Stimulated activated memory B cell treated with anti-CD40 and anti-IgM and Interleukin-4, amounts not matched to agents 10 μg/mL and 1 μg/mL and 100 μg/mL, for 72 hours (primary cell): Measurements from ENCODE around the gene ZNF750.

Experiments
- ATAC-seq: fragments of 150-1000 bp; cut with Tn5 transposase; 2 replicates; pipeline ENCODE4 v1.10.0; 2021
- H3K27ac Mint-ChIP-seq: one replicate; pipeline ENCODE4 v1.8.0; 2022; ENCODE audit warnings: mild to moderate bottlenecking, mixed read lengths
- H3K27me3 Mint-ChIP-seq: one replicate; pipeline ENCODE4 v1.8.0; 2022; ENCODE audit warnings: mixed read lengths
- H3K36me3 Mint-ChIP-seq: one replicate; pipeline ENCODE4 v1.8.0; 2022; ENCODE audit warnings: mixed read lengths
- H3K4me1 Mint-ChIP-seq: one replicate; pipeline ENCODE4 v1.8.0; 2022; ENCODE audit warnings: mixed read lengths
- H3K4me3 Mint-ChIP-seq: one replicate; pipeline ENCODE4 v1.8.0; 2022; ENCODE audit warnings: mild to moderate bottlenecking, moderate library complexity, mixed read lengths
- H3K9me3 Mint-ChIP-seq: one replicate; pipeline ENCODE4 v1.8.0; 2022; ENCODE audit warnings: mixed read lengths

The ZNF750 gene

GRCh38 chr17:82820278-82821251 lies 19.3 kb downstream of the ZNF750 start:
- Mint-ChIP-seq H3K27ac (peak overlapping the region; percentile 31), H3K36me3 (peaks cover 58% of the 10 kb centered on the region), H3K27me3 (no peaks in the 10 kb centered on the region), H3K4me1 (peaks cover 24% of the 10 kb centered on the region), H3K9me3 (peaks cover 5% of the 10 kb centered on the region), H3K4me3 (no peak overlapping the region)
- no peak for ATAC-seq

GRCh38 chr17:82817947-82818346 lies 21.9 kb downstream of the ZNF750 start:
- Mint-ChIP-seq H3K27me3 (no peaks in the 10 kb centered on the region), H3K9me3 (peaks cover 5% of the 10 kb centered on the region), H3K4me3 (no peak overlapping the region), H3K36me3 (peaks cover 75% of the 10 kb centered on the region), H3K4me1 (peaks cover 24% of the 10 kb centered on the region), H3K27ac (peak overlapping the region; percentile 81)
- ATAC-seq, result peak; percentile 54

GRCh38 chr17:82816358-82816757 lies 23.5 kb downstream of the ZNF750 start:
- no peak for ATAC-seq
- H3K9me3 Mint-ChIP-seq, result peaks cover 5% of the 10 kb centered on the region
- no peak overlapping the region for H3K27ac Mint-ChIP-seq
- H3K27me3 Mint-ChIP-seq, result no peaks in the 10 kb centered on the region
- H3K4me1 Mint-ChIP-seq, result peaks cover 19% of the 10 kb centered on the region
- H3K36me3 Mint-ChIP-seq, result peaks cover 73% of the 10 kb centered on the region
- H3K4me3 Mint-ChIP-seq, result no peak overlapping the region

GRCh38 chr17:82815790-82816305 lies 24.0 kb downstream of the ZNF750 start:
- Mint-ChIP-seq H3K36me3 (peaks cover 73% of the 10 kb centered on the region), H3K27me3 (no peaks in the 10 kb centered on the region)

GRCh38 chr17:82815354-82815753 lies 24.5 kb downstream of the ZNF750 start:
- Mint-ChIP-seq H3K27me3 (no peaks in the 10 kb centered on the region), H3K36me3 (peaks cover 73% of the 10 kb centered on the region), H3K9me3 (peaks cover 2% of the 10 kb centered on the region), H3K4me1 (peaks cover 19% of the 10 kb centered on the region), H3K4me3 (no peak overlapping the region), H3K27ac (no peak overlapping the region)
- no peak for ATAC-seq

More at GRCh38 chr17:82815790-82816305, 24.0 kb downstream of the ZNF750 start:
- H3K9me3 Mint-ChIP-seq, result peaks cover 5% of the 10 kb centered on the region
- ATAC-seq, result no peak
- peaks cover 19% of the 10 kb centered on the region for H3K4me1 Mint-ChIP-seq
- no peak overlapping the region for H3K27ac Mint-ChIP-seq
- no peak overlapping the region for H3K4me3 Mint-ChIP-seq

GRCh38 chr17:82814834-82815233 lies 25.0 kb downstream of the ZNF750 start:
- Mint-ChIP-seq H3K4me3 (no peak overlapping the region), H3K9me3 (no peaks in the 10 kb centered on the region), H3K4me1 (peaks cover 19% of the 10 kb centered on the region), H3K27ac (peak overlapping the region; percentile 10), H3K27me3 (no peaks in the 10 kb centered on the region), H3K36me3 (peaks cover 73% of the 10 kb centered on the region)
- no peak for ATAC-seq

- Mint-ChIP-seq H3K9me3 (no peaks in the 10 kb centered on the region), H3K36me3 (peaks cover 74% of the 10 kb centered on the region), H3K4me1 (peaks cover 11% of the 10 kb centered on the region), H3K27ac (no peak overlapping the region), H3K4me3 (no peak overlapping the region), H3K27me3 (no peaks in the 10 kb centered on the region)
- no peak for ATAC-seq
These were observed 26.3 kb downstream of the ZNF750 start for GRCh38 chr17:82813299-82814051.

- Mint-ChIP-seq H3K4me3 (no peak overlapping the region), H3K27ac (no peak overlapping the region), H3K4me1 (peaks cover 9% of the 10 kb centered on the region), H3K36me3 (peaks cover 75% of the 10 kb centered on the region), H3K9me3 (no peaks in the 10 kb centered on the region), H3K27me3 (no peaks in the 10 kb centered on the region)
- ATAC-seq, result no peak
These were observed 27.2 kb downstream of the ZNF750 start for GRCh38 chr17:82812601-82813000.

GRCh38 chr17:82812058-82812457 lies 27.8 kb downstream of the ZNF750 start:
- Mint-ChIP-seq H3K36me3 (peaks cover 79% of the 10 kb centered on the region), H3K4me3 (no peak overlapping the region)
- no peak for ATAC-seq

GRCh38 chr17:82810644-82811430 lies 29.0 kb downstream of the ZNF750 start:
- H3K27me3 Mint-ChIP-seq, result no peaks in the 10 kb centered on the region
- H3K27ac Mint-ChIP-seq, result no peak overlapping the region
- no peak for ATAC-seq
- no peak overlapping the region for H3K4me3 Mint-ChIP-seq
- peaks cover 83% of the 10 kb centered on the region for H3K36me3 Mint-ChIP-seq
- no peaks in the 10 kb centered on the region for H3K9me3 Mint-ChIP-seq
- H3K4me1 Mint-ChIP-seq, result peaks cover 10% of the 10 kb centered on the region

More at GRCh38 chr17:82812058-82812457, 27.8 kb downstream of the ZNF750 start:
- Mint-ChIP-seq H3K27ac (no peak overlapping the region), H3K9me3 (no peaks in the 10 kb centered on the region), H3K27me3 (no peaks in the 10 kb centered on the region), H3K4me1 (peaks cover 10% of the 10 kb centered on the region)

GRCh38 chr17:82808921-82809905 lies 30.6 kb downstream of the ZNF750 start:
- ATAC-seq, result no peak

GRCh38 chr17:82808006-82808405 lies 31.8 kb downstream of the ZNF750 start:
- no peak for ATAC-seq
- Mint-ChIP-seq H3K4me1 (peaks cover 10% of the 10 kb centered on the region), H3K27ac (no peak overlapping the region), H3K36me3 (peaks cover 58% of the 10 kb centered on the region), H3K9me3 (no peaks in the 10 kb centered on the region), H3K4me3 (no peak overlapping the region), H3K27me3 (no peaks in the 10 kb centered on the region)

More at GRCh38 chr17:82808921-82809905, 30.6 kb downstream of the ZNF750 start:
- Mint-ChIP-seq H3K36me3 (peaks cover 68% of the 10 kb centered on the region), H3K27ac (no peak overlapping the region), H3K9me3 (no peaks in the 10 kb centered on the region), H3K4me3 (no peak overlapping the region), H3K4me1 (peaks cover 10% of the 10 kb centered on the region), H3K27me3 (no peaks in the 10 kb centered on the region)

GRCh38 chr17:82807562-82807961 lies 32.3 kb downstream of the ZNF750 start:
- no peak overlapping the region for H3K27ac Mint-ChIP-seq
- H3K27me3 Mint-ChIP-seq, result no peaks in the 10 kb centered on the region
- H3K4me3 Mint-ChIP-seq, result no peak overlapping the region
- ATAC-seq, result no peak
- no peaks in the 10 kb centered on the region for H3K9me3 Mint-ChIP-seq
- H3K4me1 Mint-ChIP-seq, result peaks cover 10% of the 10 kb centered on the region
- peaks cover 60% of the 10 kb centered on the region for H3K36me3 Mint-ChIP-seq

- Mint-ChIP-seq H3K9me3 (no peaks in the 10 kb centered on the region), H3K4me3 (no peak overlapping the region), H3K27ac (no peak overlapping the region), H3K36me3 (peaks cover 59% of the 10 kb centered on the region), H3K27me3 (no peaks in the 10 kb centered on the region), H3K4me1 (peaks cover 10% of the 10 kb centered on the region)
- no peak for ATAC-seq
These were observed 32.7 kb downstream of the ZNF750 start for GRCh38 chr17:82807101-82807500.
